Measurements from ENCODE around the gene TCEA2.
A peak's percentile ranks its signal among the peaks of the same experiment; 100 is the strongest.

TCEA2 gene

GRCh38 chr20:64098471-64099013, 35.5 kb downstream of the TCEA2 start:
- H3K27ac ChIP-seq (ENCODE audit: low read depth, low read length): no peak overlapping the region
- H3K36me3 ChIP-seq (ENCODE audit: insufficient read depth, low read length): no peaks in the 10 kb centered on the region
- H3K9me3 ChIP-seq (ENCODE audit: low read length): no peaks in the 10 kb centered on the region
- no peaks in the 10 kb centered on the region for H3K4me1 ChIP-seq (ENCODE audit: insufficient read depth, low read length)
- peaks cover 14 to 43% of the 10 kb centered on the region in 2 donors for H3K27me3 ChIP-seq (ENCODE audit: control insufficient read depth in 1 of 2, insufficient read depth in 2 of 2, low read length in 2 of 2)
- H3K4me3 ChIP-seq (ENCODE audit: low read depth in 1 of 2, low read length in 2 of 2): no peak overlapping the region
- no peak overlapping the region for H3K9ac ChIP-seq (ENCODE audit: low read length)

GRCh38 chr20:64099086-64099786, 36.2 kb downstream of the TCEA2 start:
- Histone ChIP-seq H3K27ac (ENCODE audit: low read depth, low read length) (no peak overlapping the region), H3K27me3 (ENCODE audit: control insufficient read depth in 1 of 2, insufficient read depth in 2 of 2, low read length in 2 of 2) (peaks cover 14 to 49% of the 10 kb centered on the region in 2 donors), H3K4me1 (ENCODE audit: insufficient read depth, low read length) (no peaks in the 10 kb centered on the region), H3K9ac (ENCODE audit: low read length) (no peak overlapping the region), H3K4me3 (ENCODE audit: low read depth in 1 of 2, low read length in 2 of 2) (no peak overlapping the region), H3K9me3 (ENCODE audit: low read length) (no peaks in the 10 kb centered on the region), H3K36me3 (ENCODE audit: insufficient read depth, low read length) (no peaks in the 10 kb centered on the region)

- H3K9ac ChIP-seq (ENCODE audit: low read length): no peak overlapping the region
- H3K27me3 ChIP-seq (ENCODE audit: control insufficient read depth in 1 of 2, insufficient read depth in 2 of 2, low read length in 2 of 2): peaks cover 14 to 57% of the 10 kb centered on the region in 2 donors
- no peaks in the 10 kb centered on the region for H3K4me1 ChIP-seq (ENCODE audit: insufficient read depth, low read length)
- no peak overlapping the region for H3K27ac ChIP-seq (ENCODE audit: low read depth, low read length)
- no peaks in the 10 kb centered on the region for H3K36me3 ChIP-seq (ENCODE audit: insufficient read depth, low read length)
- H3K4me3 ChIP-seq (ENCODE audit: low read depth in 1 of 2, low read length in 2 of 2): no peak overlapping the region
- no peaks in the 10 kb centered on the region for H3K9me3 ChIP-seq (ENCODE audit: low read length)
These were observed 37.0 kb downstream of the TCEA2 start for GRCh38 chr20:64099880-64100565.

GRCh38 chr20:64100566-64100888, 37.5 kb downstream of the TCEA2 start:
- peaks cover 14 to 58% of the 10 kb centered on the region in 2 donors for H3K27me3 ChIP-seq (ENCODE audit: control insufficient read depth in 1 of 2, insufficient read depth in 2 of 2, low read length in 2 of 2)

GRCh38 chr20:64100946-64101688, 38.1 kb downstream of the TCEA2 start:
- no peak overlapping the region for H3K27ac ChIP-seq (ENCODE audit: low read depth, low read length)
- no peak overlapping the region for H3K4me3 ChIP-seq (ENCODE audit: low read depth in 1 of 2, low read length in 2 of 2)
- no peaks in the 10 kb centered on the region for H3K4me1 ChIP-seq (ENCODE audit: insufficient read depth, low read length)
- no peaks in the 10 kb centered on the region for H3K36me3 ChIP-seq (ENCODE audit: insufficient read depth, low read length)
- H3K9me3 ChIP-seq (ENCODE audit: low read length): no peaks in the 10 kb centered on the region
- H3K9ac ChIP-seq (ENCODE audit: low read length): no peak overlapping the region
- peaks cover 14 to 55% of the 10 kb centered on the region in 2 donors for H3K27me3 ChIP-seq (ENCODE audit: control insufficient read depth in 1 of 2, insufficient read depth in 2 of 2, low read length in 2 of 2)

More at GRCh38 chr20:64100566-64100888, 37.5 kb downstream of the TCEA2 start:
- H3K4me1 ChIP-seq (ENCODE audit: insufficient read depth, low read length): no peaks in the 10 kb centered on the region
- no peak overlapping the region for H3K27ac ChIP-seq (ENCODE audit: low read depth, low read length)
- no peaks in the 10 kb centered on the region for H3K9me3 ChIP-seq (ENCODE audit: low read length)
- no peak overlapping the region for H3K9ac ChIP-seq (ENCODE audit: low read length)
- no peak overlapping the region for H3K4me3 ChIP-seq (ENCODE audit: low read depth in 1 of 2, low read length in 2 of 2)
- H3K36me3 ChIP-seq (ENCODE audit: insufficient read depth, low read length): no peaks in the 10 kb centered on the region

GRCh38 chr20:64101731-64102621, 39.0 kb downstream of the TCEA2 start:
- peak overlapping the region in 1 of 2 donors; percentile 38 for H3K4me3 ChIP-seq (ENCODE audit: low read depth in 1 of 2, low read length in 2 of 2)

GRCh38 chr20:64102647-64103354, 39.8 kb downstream of the TCEA2 start:
- H3K4me1 ChIP-seq (ENCODE audit: insufficient read depth, low read length): no peaks in the 10 kb centered on the region
- peaks cover 14 to 53% of the 10 kb centered on the region in 2 donors for H3K27me3 ChIP-seq (ENCODE audit: control insufficient read depth in 1 of 2, insufficient read depth in 2 of 2, low read length in 2 of 2)
- no peaks in the 10 kb centered on the region for H3K9me3 ChIP-seq (ENCODE audit: low read length)
- H3K36me3 ChIP-seq (ENCODE audit: insufficient read depth, low read length): no peaks in the 10 kb centered on the region
- H3K27ac ChIP-seq (ENCODE audit: low read depth, low read length): no peak overlapping the region
- no peak overlapping the region for H3K4me3 ChIP-seq (ENCODE audit: low read depth in 1 of 2, low read length in 2 of 2)
- no peak overlapping the region for H3K9ac ChIP-seq (ENCODE audit: low read length)

More at GRCh38 chr20:64101731-64102621, 39.0 kb downstream of the TCEA2 start:
- Histone ChIP-seq H3K27ac (ENCODE audit: low read depth, low read length) (no peak overlapping the region), H3K4me1 (ENCODE audit: insufficient read depth, low read length) (no peaks in the 10 kb centered on the region), H3K9me3 (ENCODE audit: low read length) (no peaks in the 10 kb centered on the region), H3K9ac (ENCODE audit: low read length) (no peak overlapping the region), H3K27me3 (ENCODE audit: control insufficient read depth in 1 of 2, insufficient read depth in 2 of 2, low read length in 2 of 2) (peaks cover 14 to 53% of the 10 kb centered on the region in 2 donors), H3K36me3 (ENCODE audit: insufficient read depth, low read length) (no peaks in the 10 kb centered on the region)

- H3K9me3 ChIP-seq (ENCODE audit: low read length): no peaks in the 10 kb centered on the region
- H3K27me3 ChIP-seq (ENCODE audit: control insufficient read depth in 1 of 2, insufficient read depth in 2 of 2, low read length in 2 of 2): peaks cover 14 to 53% of the 10 kb centered on the region in 2 donors
- H3K9ac ChIP-seq (ENCODE audit: low read length): no peak overlapping the region
- H3K36me3 ChIP-seq (ENCODE audit: insufficient read depth, low read length): no peaks in the 10 kb centered on the region
- H3K27ac ChIP-seq (ENCODE audit: low read depth, low read length): no peak overlapping the region
- no peak overlapping the region for H3K4me3 ChIP-seq (ENCODE audit: low read depth in 1 of 2, low read length in 2 of 2)
- H3K4me1 ChIP-seq (ENCODE audit: insufficient read depth, low read length): no peaks in the 10 kb centered on the region
These were observed 41.1 kb downstream of the TCEA2 start for GRCh38 chr20:64103871-64104666.

GRCh38 chr20:64104667-64105451, 41.9 kb downstream of the TCEA2 start:
- peaks cover 14 to 51% of the 10 kb centered on the region in 2 donors for H3K27me3 ChIP-seq (ENCODE audit: control insufficient read depth in 1 of 2, insufficient read depth in 2 of 2, low read length in 2 of 2)
- H3K4me1 ChIP-seq (ENCODE audit: insufficient read depth, low read length): no peaks in the 10 kb centered on the region
- H3K9ac ChIP-seq (ENCODE audit: low read length): no peak overlapping the region
- no peaks in the 10 kb centered on the region for H3K9me3 ChIP-seq (ENCODE audit: low read length)
- H3K27ac ChIP-seq (ENCODE audit: low read depth, low read length): no peak overlapping the region
- no peaks in the 10 kb centered on the region for H3K36me3 ChIP-seq (ENCODE audit: insufficient read depth, low read length)
- no peak overlapping the region for H3K4me3 ChIP-seq (ENCODE audit: low read depth in 1 of 2, low read length in 2 of 2)
